ENCODE results near the gene BUB1B.

GRCh38 chr15:40252438-40253166 is 91.7 kb downstream of the BUB1B start:
- peak in 2 of 4 donors; percentile 26 to 49 for TF ChIP-seq POLR2A (IDR thresholded peaks at IDR 0.05)
- peak in 1 of 6 experiments; percentile 10 for TF ChIP-seq CTCF (IDR thresholded peaks at IDR 0.05)
- TF ChIP-seq EP300 (IDR thresholded peaks at IDR 0.05): no peak
